ENCODE measurements around the gene PPP6R1.

DNA sequence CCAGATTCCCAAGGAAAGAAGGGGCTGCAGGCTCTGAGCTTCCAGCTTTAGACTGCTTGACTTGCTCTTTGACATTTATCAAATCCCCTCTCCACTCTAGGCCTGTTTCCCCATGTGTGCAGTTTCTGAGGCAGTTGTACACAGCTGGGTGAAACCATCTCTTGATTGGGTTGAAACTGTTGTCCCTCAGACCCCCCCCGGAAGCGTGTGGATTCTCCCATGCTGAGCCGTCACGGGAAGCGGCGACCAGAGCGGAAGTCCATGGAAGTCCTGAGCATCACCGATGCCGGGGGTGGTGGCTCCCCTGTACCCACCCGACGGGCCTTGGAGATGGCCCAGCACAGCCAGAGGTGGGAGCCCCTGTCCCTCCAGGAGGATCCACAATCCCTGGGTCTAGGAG is 44.7 kb upstream of the PPP6R1 start:
- TF ChIP-seq JUND (IDR thresholded peaks at IDR 0.05) (no peak), SIN3A (IDR thresholded peaks at IDR 0.05; ENCODE audit: borderline replicate concordance, low read depth, low read length) (no peak), YY1 (IDR thresholded peaks at IDR 0.05; ENCODE audit: low read depth) (no peak), EP300 (IDR thresholded peaks at IDR 0.05; ENCODE audit: borderline replicate concordance in 1 of 2, low read depth in 1 of 2, low read length in 1 of 2) (no peak), POLR2AphosphoS5 (IDR thresholded peaks at IDR 0.05; ENCODE audit: low read depth, low read length) (no peak), TEAD4 (IDR thresholded peaks at IDR 0.05; ENCODE audit: borderline replicate concordance, insufficient read depth) (no peak)
- TF ChIP-seq, protein P1, sequence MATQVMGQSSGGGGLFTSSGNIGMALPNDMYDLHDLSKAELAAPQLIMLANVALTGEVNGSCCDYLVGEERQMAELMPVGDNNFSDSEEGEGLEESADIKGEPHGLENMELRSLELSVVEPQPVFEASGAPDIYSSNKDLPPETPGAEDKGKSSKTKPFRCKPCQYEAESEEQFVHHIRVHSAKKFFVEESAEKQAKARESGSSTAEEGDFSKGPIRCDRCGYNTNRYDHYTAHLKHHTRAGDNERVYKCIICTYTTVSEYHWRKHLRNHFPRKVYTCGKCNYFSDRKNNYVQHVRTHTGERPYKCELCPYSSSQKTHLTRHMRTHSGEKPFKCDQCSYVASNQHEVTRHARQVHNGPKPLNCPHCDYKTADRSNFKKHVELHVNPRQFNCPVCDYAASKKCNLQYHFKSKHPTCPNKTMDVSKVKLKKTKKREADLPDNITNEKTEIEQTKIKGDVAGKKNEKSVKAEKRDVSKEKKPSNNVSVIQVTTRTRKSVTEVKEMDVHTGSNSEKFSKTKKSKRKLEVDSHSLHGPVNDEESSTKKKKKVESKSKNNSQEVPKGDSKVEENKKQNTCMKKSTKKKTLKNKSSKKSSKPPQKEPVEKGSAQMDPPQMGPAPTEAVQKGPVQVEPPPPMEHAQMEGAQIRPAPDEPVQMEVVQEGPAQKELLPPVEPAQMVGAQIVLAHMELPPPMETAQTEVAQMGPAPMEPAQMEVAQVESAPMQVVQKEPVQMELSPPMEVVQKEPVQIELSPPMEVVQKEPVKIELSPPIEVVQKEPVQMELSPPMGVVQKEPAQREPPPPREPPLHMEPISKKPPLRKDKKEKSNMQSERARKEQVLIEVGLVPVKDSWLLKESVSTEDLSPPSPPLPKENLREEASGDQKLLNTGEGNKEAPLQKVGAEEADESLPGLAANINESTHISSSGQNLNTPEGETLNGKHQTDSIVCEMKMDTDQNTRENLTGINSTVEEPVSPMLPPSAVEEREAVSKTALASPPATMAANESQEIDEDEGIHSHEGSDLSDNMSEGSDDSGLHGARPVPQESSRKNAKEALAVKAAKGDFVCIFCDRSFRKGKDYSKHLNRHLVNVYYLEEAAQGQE (IDR thresholded peaks at IDR 0.05; ENCODE audit: low read depth, low read length): no peak
- TF ChIP-seq, protein P2, sequence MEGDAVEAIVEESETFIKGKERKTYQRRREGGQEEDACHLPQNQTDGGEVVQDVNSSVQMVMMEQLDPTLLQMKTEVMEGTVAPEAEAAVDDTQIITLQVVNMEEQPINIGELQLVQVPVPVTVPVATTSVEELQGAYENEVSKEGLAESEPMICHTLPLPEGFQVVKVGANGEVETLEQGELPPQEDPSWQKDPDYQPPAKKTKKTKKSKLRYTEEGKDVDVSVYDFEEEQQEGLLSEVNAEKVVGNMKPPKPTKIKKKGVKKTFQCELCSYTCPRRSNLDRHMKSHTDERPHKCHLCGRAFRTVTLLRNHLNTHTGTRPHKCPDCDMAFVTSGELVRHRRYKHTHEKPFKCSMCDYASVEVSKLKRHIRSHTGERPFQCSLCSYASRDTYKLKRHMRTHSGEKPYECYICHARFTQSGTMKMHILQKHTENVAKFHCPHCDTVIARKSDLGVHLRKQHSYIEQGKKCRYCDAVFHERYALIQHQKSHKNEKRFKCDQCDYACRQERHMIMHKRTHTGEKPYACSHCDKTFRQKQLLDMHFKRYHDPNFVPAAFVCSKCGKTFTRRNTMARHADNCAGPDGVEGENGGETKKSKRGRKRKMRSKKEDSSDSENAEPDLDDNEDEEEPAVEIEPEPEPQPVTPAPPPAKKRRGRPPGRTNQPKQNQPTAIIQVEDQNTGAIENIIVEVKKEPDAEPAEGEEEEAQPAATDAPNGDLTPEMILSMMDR (IDR thresholded peaks at IDR 0.05): no peak

Data from SK-N-SH (cell line).